Mesothelial cell of epicardium (in vitro differentiated cells): ENCODE data around the gene MYO16. TPM values are rescaled to one million over a fixed set of nuclear protein-coding genes. Genes with fewer than 3 reads are reported as not detected.

Source experiments
- DNase-seq, 2 experiments: peaks; one replicate each; pipeline ENCODE4 v3.0.0; 2021; ENCODE audit warnings: low spot score in 2 of 2; ENCODE audit not compliant: unreplicated experiment in 2 of 2
- H3K27ac Mint-ChIP-seq: 2 replicates; pipeline ENCODE4 v1.8.0; 2021; ENCODE audit warnings: mixed read lengths
- H3K27me3 Mint-ChIP-seq: 2 replicates; pipeline ENCODE4 v1.8.0; 2021; ENCODE audit warnings: low read depth, mixed read lengths
- H3K36me3 Mint-ChIP-seq: 2 replicates; pipeline ENCODE4 v1.8.0; 2021; ENCODE audit warnings: mixed read lengths
- H3K4me1 Mint-ChIP-seq: 2 replicates; pipeline ENCODE4 v1.8.0; 2021; ENCODE audit warnings: mixed read lengths
- H3K4me3 Mint-ChIP-seq: 2 replicates; pipeline ENCODE4 v1.8.0; 2021; ENCODE audit warnings: mild to moderate bottlenecking, moderate library complexity, mixed read lengths
- H3K9me3 Mint-ChIP-seq: 2 replicates; pipeline ENCODE4 v1.8.0; 2021; ENCODE audit warnings: mixed read lengths
- CTCF ChIP-seq: fragments of 200-600 bp; sonication (generic); IDR thresholded peaks from one replicate; pipeline ENCODE4 v1.5.0; 2021; ENCODE audit warnings: antibody characterized with exemption; ENCODE audit not compliant: unreplicated experiment
- total RNA-seq: library from RNA; stranded (reverse); gene quantifications from 3 replicates; pipeline ENCODE4 v1.2.1, GENCODE V29; 2021

The MYO16 gene
- total RNA-seq, 1 donor from 2014 or later, result 0.07 TPM

- H3K27ac Mint-ChIP-seq, result no peak overlapping the region
- H3K36me3 Mint-ChIP-seq, result peaks cover 4% of the 10 kb centered on the region
- peaks cover 2% of the 10 kb centered on the region for H3K4me1 Mint-ChIP-seq
- H3K4me3 Mint-ChIP-seq, result no peak overlapping the region
- no peak for DNase-seq
- TF ChIP-seq CTCF, result no peak
- peaks cover 3% of the 10 kb centered on the region for H3K27me3 Mint-ChIP-seq
- H3K9me3 Mint-ChIP-seq, result peaks cover 8% of the 10 kb centered on the region
Measured at GRCh38 chr13:109140479-109141349, 511.3 kb downstream of the MYO16 start.

- Mint-ChIP-seq H3K9me3 (peaks cover 8% of the 10 kb centered on the region), H3K27me3 (peaks cover 3% of the 10 kb centered on the region), H3K36me3 (peaks cover 4% of the 10 kb centered on the region), H3K27ac (no peak overlapping the region), H3K4me1 (peaks cover 2% of the 10 kb centered on the region), H3K4me3 (no peak overlapping the region)
- TF ChIP-seq CTCF, result no peak
- no peak for DNase-seq
Measured at GRCh38 chr13:109141706-109142105, 512.3 kb downstream of the MYO16 start.

GRCh38 chr13:109144693-109145437 is 515.5 kb downstream of the MYO16 start:
- Mint-ChIP-seq H3K4me3 (no peak overlapping the region), H3K27ac (no peak overlapping the region), H3K27me3 (peaks cover 3% of the 10 kb centered on the region), H3K36me3 (no peaks in the 10 kb centered on the region), H3K4me1 (peaks cover 10% of the 10 kb centered on the region), H3K9me3 (peaks cover under 1% of the 10 kb centered on the region)
- no peak for DNase-seq
- TF ChIP-seq CTCF, result no peak

GRCh38 chr13:109145631-109146030 is 516.2 kb downstream of the MYO16 start:
- Mint-ChIP-seq H3K4me3 (no peak overlapping the region), H3K27ac (no peak overlapping the region), H3K36me3 (no peaks in the 10 kb centered on the region), H3K27me3 (peaks cover 3% of the 10 kb centered on the region), H3K4me1 (peaks cover 10% of the 10 kb centered on the region), H3K9me3 (no peaks in the 10 kb centered on the region)
- DNase-seq, result no peak
- peak; percentile 51 for TF ChIP-seq CTCF

- Mint-ChIP-seq H3K27me3 (peaks cover 3% of the 10 kb centered on the region), H3K4me1 (peaks cover 12% of the 10 kb centered on the region), H3K4me3 (no peak overlapping the region), H3K27ac (no peak overlapping the region), H3K36me3 (no peaks in the 10 kb centered on the region), H3K9me3 (no peaks in the 10 kb centered on the region)
- no peak for DNase-seq
- no peak for TF ChIP-seq CTCF
Measured at GRCh38 chr13:109146393-109146792, 517.0 kb downstream of the MYO16 start.
